Measurements from ENCODE around the gene IL4.

IL4 gene

GRCh38 chr5:132653716-132654115 is 20.1 kb upstream of the IL4 start:
- Histone ChIP-seq H2BK120ac (ENCODE audit: low read depth, low read length) (no peak overlapping the region), H3K4me3 (ENCODE audit: low read length in 2 of 2) (no peak overlapping the region), H4K8ac (ENCODE audit: low read depth, low read length) (no peak overlapping the region), H4K91ac (ENCODE audit: low read depth, low read length, poor library complexity) (no peak overlapping the region), H3K36me3 (replicated peaks in 1 of 2; ENCODE audit: control insufficient read depth in 2 of 2, insufficient read depth in 2 of 2, low read length in 2 of 2) (no peaks in the 10 kb centered on the region), H2BK12ac (ENCODE audit: low read length) (no peak overlapping the region), H3K18ac (ENCODE audit: low read length) (peak overlapping the region; percentile 48), H3K4ac (ENCODE audit: low read length) (no peak overlapping the region), H3K9me3 (replicated peaks in 1 of 2; ENCODE audit: control insufficient read depth in 2 of 2, insufficient read depth in 1 of 2, low read depth in 1 of 2, low read length in 2 of 2) (peaks cover 0 to 3% of the 10 kb centered on the region in 2 donors), H3K23ac (ENCODE audit: low read depth, low read length, poor library complexity) (no peak overlapping the region), H2BK15ac (ENCODE audit: low read length) (no peak overlapping the region), H2AFZ (ENCODE audit: low read length) (no peak overlapping the region), H3K4me2 (ENCODE audit: insufficient read depth, low read length, poor library complexity, severe bottlenecking) (no peak overlapping the region), H3K27me3 (ENCODE audit: control insufficient read depth in 3 of 3, insufficient read depth in 3 of 3, low read depth in 1 of 3, low read length in 3 of 3) (peaks cover 8 to 57% (median 23%) of the 10 kb centered on the region in 3 experiments), H2AK5ac (ENCODE audit: low read depth, low read length) (no peak overlapping the region), H3K4me1 (ENCODE audit: control insufficient read depth in 2 of 2, insufficient read depth in 1 of 2, low read depth in 1 of 2, low read length in 2 of 2) (peaks cover 0 to 9% of the 10 kb centered on the region in 2 donors), H2BK5ac (ENCODE audit: low read length) (no peak overlapping the region), H3K79me1 (ENCODE audit: low read depth, low read length) (no peaks in the 10 kb centered on the region), H3K14ac (ENCODE audit: low read length) (no peak overlapping the region), H3K9ac (ENCODE audit: low read depth, low read length, poor library complexity) (no peak overlapping the region), H3K27ac (replicated peaks; ENCODE audit: low read length) (no peak overlapping the region)
- no peak for DNase-seq (ENCODE audit: low spot score)
- no CpG with 5 or more reads among the region's 7 CpGs for WGBS, 2 donors (ENCODE audit: extremely low coverage in 2 of 2, insufficient read length in 2 of 2, insufficient replicate concordance in 1 of 2)

- Histone ChIP-seq H3K4me2 (ENCODE audit: insufficient read depth, low read length, poor library complexity, severe bottlenecking) (peak overlapping the region; percentile 83), H3K36me3 (replicated peaks in 1 of 2; ENCODE audit: control insufficient read depth in 2 of 2, insufficient read depth in 2 of 2, low read length in 2 of 2) (no peaks in the 10 kb centered on the region), H2BK15ac (ENCODE audit: low read length) (peak overlapping the region; percentile 75), H4K8ac (ENCODE audit: low read depth, low read length) (no peak overlapping the region), H3K4ac (ENCODE audit: low read length) (no peak overlapping the region), H3K27me3 (ENCODE audit: control insufficient read depth in 3 of 3, insufficient read depth in 3 of 3, low read depth in 1 of 3, low read length in 3 of 3) (peaks cover 8 to 78% (median 23%) of the 10 kb centered on the region in 3 experiments), H2AK5ac (ENCODE audit: low read depth, low read length) (peak overlapping the region; percentile 47), H3K23ac (ENCODE audit: low read depth, low read length, poor library complexity) (peak overlapping the region; percentile 65), H2AFZ (ENCODE audit: low read length) (peak overlapping the region; percentile 92), H2BK5ac (ENCODE audit: low read length) (no peak overlapping the region), H2BK12ac (ENCODE audit: low read length) (peak overlapping the region; percentile 58), H4K91ac (ENCODE audit: low read depth, low read length, poor library complexity) (no peak overlapping the region), H3K79me1 (ENCODE audit: low read depth, low read length) (no peaks in the 10 kb centered on the region), H3K9ac (ENCODE audit: low read depth, low read length, poor library complexity) (no peak overlapping the region), H2BK120ac (ENCODE audit: low read depth, low read length) (no peak overlapping the region), H3K14ac (ENCODE audit: low read length) (peak overlapping the region; percentile 82), H3K9me3 (replicated peaks in 1 of 2; ENCODE audit: control insufficient read depth in 2 of 2, insufficient read depth in 1 of 2, low read depth in 1 of 2, low read length in 2 of 2) (peaks cover 0 to 3% of the 10 kb centered on the region in 2 donors), H3K18ac (ENCODE audit: low read length) (peak overlapping the region; percentile 94), H3K27ac (replicated peaks; ENCODE audit: low read length) (no peak overlapping the region), H3K4me1 (ENCODE audit: control insufficient read depth in 2 of 2, insufficient read depth in 1 of 2, low read depth in 1 of 2, low read length in 2 of 2) (peaks cover 0 to 9% of the 10 kb centered on the region in 2 donors), H3K4me3 (ENCODE audit: low read length in 2 of 2) (peak overlapping the region; percentile 26 to 67)
- DNase-seq (ENCODE audit: low spot score): peak; percentile 15
- WGBS, 2 donors (ENCODE audit: extremely low coverage in 2 of 2, insufficient read length in 2 of 2, insufficient replicate concordance in 1 of 2): no CpG with 5 or more reads among the region's 92 CpGs
Observed at GRCh38 chr5:132655821-132656773, 17.7 kb upstream of the IL4 start.

- Histone ChIP-seq H3K27ac (replicated peaks; ENCODE audit: low read length) (no peak overlapping the region), H4K8ac (ENCODE audit: low read depth, low read length) (no peak overlapping the region), H3K36me3 (replicated peaks in 1 of 2; ENCODE audit: control insufficient read depth in 2 of 2, insufficient read depth in 2 of 2, low read length in 2 of 2) (no peaks in the 10 kb centered on the region), H2BK15ac (ENCODE audit: low read length) (no peak overlapping the region), H2BK5ac (ENCODE audit: low read length) (no peak overlapping the region), H3K4me1 (ENCODE audit: control insufficient read depth in 2 of 2, insufficient read depth in 1 of 2, low read depth in 1 of 2, low read length in 2 of 2) (peaks cover 0 to 9% of the 10 kb centered on the region in 2 donors), H2BK12ac (ENCODE audit: low read length) (no peak overlapping the region), H3K4ac (ENCODE audit: low read length) (no peak overlapping the region), H3K4me3 (ENCODE audit: low read length in 2 of 2) (peak overlapping the region in 1 of 2 donors; percentile 67), H3K18ac (ENCODE audit: low read length) (peak overlapping the region; percentile 94), H3K27me3 (ENCODE audit: control insufficient read depth in 3 of 3, insufficient read depth in 3 of 3, low read depth in 1 of 3, low read length in 3 of 3) (peaks cover 8 to 85% (median 23%) of the 10 kb centered on the region in 3 experiments), H3K79me1 (ENCODE audit: low read depth, low read length) (no peaks in the 10 kb centered on the region), H3K4me2 (ENCODE audit: insufficient read depth, low read length, poor library complexity, severe bottlenecking) (peak overlapping the region; percentile 83), H3K23ac (ENCODE audit: low read depth, low read length, poor library complexity) (peak overlapping the region; percentile 65), H2AFZ (ENCODE audit: low read length) (peak overlapping the region; percentile 92), H3K14ac (ENCODE audit: low read length) (no peak overlapping the region), H3K9me3 (replicated peaks in 1 of 2; ENCODE audit: control insufficient read depth in 2 of 2, insufficient read depth in 1 of 2, low read depth in 1 of 2, low read length in 2 of 2) (peaks cover 0 to 3% of the 10 kb centered on the region in 2 donors), H4K91ac (ENCODE audit: low read depth, low read length, poor library complexity) (no peak overlapping the region), H2AK5ac (ENCODE audit: low read depth, low read length) (peak overlapping the region; percentile 47), H3K9ac (ENCODE audit: low read depth, low read length, poor library complexity) (no peak overlapping the region), H2BK120ac (ENCODE audit: low read depth, low read length) (no peak overlapping the region)
- no peak for DNase-seq (ENCODE audit: low spot score)
- no CpG with 5 or more reads among the region's 12 CpGs for WGBS, 2 donors (ENCODE audit: extremely low coverage in 2 of 2, insufficient read length in 2 of 2, insufficient replicate concordance in 1 of 2)
Observed at GRCh38 chr5:132656774-132657355, 16.9 kb upstream of the IL4 start.
